ENCODE results near the gene UBE2H. TPM values are rescaled to one million over a fixed set of nuclear protein-coding genes. Genes with fewer than 3 reads are reported as not detected.
"Not testable (repeated sequence)": the region's sequence is repeated elsewhere in the genome, so short reads cannot be mapped to it uniquely, and the experiment has no call there.

UBE2H gene
- total and polyA plus RNA-seq, 2 donors (not counting 1 experiment from before 2014, with no cell fraction given) = 23.3 to 54.1 TPM

- TF ChIP-seq CTCF (IDR thresholded peaks at IDR 0.05) = no peak
- no peak for TF ChIP-seq EZH2 (IDR thresholded peaks at IDR 0.05; ENCODE audit: borderline replicate concordance, insufficient read depth, low read depth, low read length, poor library complexity, severe bottlenecking)
- Histone ChIP-seq H3K4me2 (replicated peaks; ENCODE audit: low read depth, low read length, poor library complexity, severe bottlenecking) (no peak overlapping the region), H2AFZ (ENCODE audit: insufficient read depth, low read depth, low read length, poor library complexity, severe bottlenecking) (no peak overlapping the region), H4K20me1 (ENCODE audit: control insufficient read depth, insufficient read depth, low read length, poor library complexity, severe bottlenecking) (peaks cover 79% of the 10 kb centered on the region), H3K79me2 (ENCODE audit: control insufficient read depth, insufficient read depth, low read length) (peaks cover 70% of the 10 kb centered on the region), H3K27me3 (replicated peaks in 1 of 4; ENCODE audit: control extremely low read depth in 1 of 4, control insufficient read depth in 3 of 4, insufficient read depth in 4 of 4, low read length in 3 of 4) (no peaks in the 10 kb centered on the region), H3K9me3 (ENCODE audit: control extremely low read depth in 1 of 3, control insufficient read depth in 2 of 3, insufficient read depth in 1 of 3, low read length in 2 of 3) (no peaks in the 10 kb centered on the region), H3K9ac (ENCODE audit: low read length) (no peak overlapping the region), H3K27ac (ENCODE audit: low read length in 2 of 2) (no peak overlapping the region), H3K4me3 (ENCODE audit: control extremely low read depth in 1 of 5, extremely low read depth in 1 of 5, insufficient read depth in 1 of 5, low read depth in 2 of 5, low read length in 4 of 5) (no peak overlapping the region), H3K36me3 (replicated peaks in 1 of 2; ENCODE audit: control extremely low read depth in 1 of 2, control insufficient read depth in 1 of 2, extremely low read depth in 1 of 2, insufficient read depth in 2 of 2, low read length in 1 of 2) (peaks cover 0 to 2% of the 10 kb centered on the region in 2 experiments), H3K4me1 (ENCODE audit: control insufficient read depth in 2 of 2, insufficient read depth in 2 of 2, low read length in 2 of 2) (peaks cover 33 to 38% of the 10 kb centered on the region in 2 donors)
- ChIA-PET POLR2A (no interaction called here), CTCF (no interaction called here)
- H3K9me3 Mint-ChIP-seq (ENCODE audit: insufficient read depth) = peaks cover 2% of the 10 kb centered on the region
- H3K4me3 Mint-ChIP-seq = no peak overlapping the region
- no CpG with 5 or more reads among the region's 3 CpGs for WGBS (ENCODE audit: insufficient coverage)
- H3K27me3 Mint-ChIP-seq = no peaks in the 10 kb centered on the region
- DNase-seq (no peak), ATAC-seq (ENCODE audit: low read depth) (no peak)
- intact Hi-C loops (cut with micrococcal nuclease) = no loop called here
- H3K4me1 Mint-ChIP-seq = peaks cover 63% of the 10 kb centered on the region
- H3K27ac Mint-ChIP-seq = no peak overlapping the region
Observed at GRCh38 chr7:129864042-129864441, 88.7 kb downstream of the UBE2H start.

- ATAC-seq (ENCODE audit: low read depth) (no peak), DNase-seq (peak; percentile 23)
- ChIA-PET POLR2A (no interaction called here), CTCF (interaction anchor here (1.6 kb wide), 1 partner anchor 11 kb away, joined by 4 read pairs; no protein-coding TSS in a partner anchor)
- no peaks in the 10 kb centered on the region for H3K27me3 Mint-ChIP-seq
- H3K4me1 Mint-ChIP-seq = peaks cover 68% of the 10 kb centered on the region
- 33% methylated on average over 2 of the region's 3 CpGs for WGBS (ENCODE audit: insufficient coverage)
- Histone ChIP-seq H3K4me3 (ENCODE audit: control extremely low read depth in 1 of 5, extremely low read depth in 1 of 5, insufficient read depth in 1 of 5, low read depth in 2 of 5, low read length in 4 of 5) (no peak overlapping the region), H3K4me1 (ENCODE audit: control insufficient read depth in 2 of 2, insufficient read depth in 2 of 2, low read length in 2 of 2) (peaks cover 34 to 46% of the 10 kb centered on the region in 2 donors), H3K4me2 (replicated peaks; ENCODE audit: low read depth, low read length, poor library complexity, severe bottlenecking) (peak overlapping the region; percentile 4), H3K9me3 (ENCODE audit: control extremely low read depth in 1 of 3, control insufficient read depth in 2 of 3, insufficient read depth in 1 of 3, low read length in 2 of 3) (no peaks in the 10 kb centered on the region), H3K79me2 (ENCODE audit: control insufficient read depth, insufficient read depth, low read length) (peaks cover 77% of the 10 kb centered on the region), H3K27me3 (replicated peaks in 1 of 4; ENCODE audit: control extremely low read depth in 1 of 4, control insufficient read depth in 3 of 4, insufficient read depth in 4 of 4, low read length in 3 of 4) (no peaks in the 10 kb centered on the region), H2AFZ (ENCODE audit: insufficient read depth, low read depth, low read length, poor library complexity, severe bottlenecking) (no peak overlapping the region), H3K9ac (ENCODE audit: low read length) (no peak overlapping the region), H3K36me3 (replicated peaks in 1 of 2; ENCODE audit: control extremely low read depth in 1 of 2, control insufficient read depth in 1 of 2, extremely low read depth in 1 of 2, insufficient read depth in 2 of 2, low read length in 1 of 2) (peaks cover 0 to 3% of the 10 kb centered on the region in 2 experiments), H4K20me1 (ENCODE audit: control insufficient read depth, insufficient read depth, low read length, poor library complexity, severe bottlenecking) (peaks cover 69% of the 10 kb centered on the region), H3K27ac (ENCODE audit: low read length in 2 of 2) (no peak overlapping the region)
- no peak overlapping the region for H3K4me3 Mint-ChIP-seq
- no peak for TF ChIP-seq CTCF (IDR thresholded peaks at IDR 0.05)
- no peak for TF ChIP-seq EZH2 (IDR thresholded peaks at IDR 0.05; ENCODE audit: borderline replicate concordance, insufficient read depth, low read depth, low read length, poor library complexity, severe bottlenecking)
- intact Hi-C loops (cut with micrococcal nuclease) = no loop called here
- H3K27ac Mint-ChIP-seq = peak overlapping the region; percentile 4
- peaks cover 1% of the 10 kb centered on the region for H3K9me3 Mint-ChIP-seq (ENCODE audit: insufficient read depth)
Observed at GRCh38 chr7:129862682-129863081, 90.1 kb downstream of the UBE2H start.

- H3K4me1 Mint-ChIP-seq = peaks cover 70% of the 10 kb centered on the region
- H2AFZ ChIP-seq (ENCODE audit: insufficient read depth, low read depth, low read length, poor library complexity, severe bottlenecking); ATAC-seq (ENCODE audit: low read depth); H3K4me3 Mint-ChIP-seq; H3K27me3 Mint-ChIP-seq; POLR2A ChIA-PET; DNase-seq; H3K27ac ChIP-seq (ENCODE audit: low read length in 2 of 2); H3K27me3 ChIP-seq (replicated peaks in 1 of 4; ENCODE audit: control extremely low read depth in 1 of 4, control insufficient read depth in 3 of 4, insufficient read depth in 4 of 4, low read length in 3 of 4); H3K9ac ChIP-seq (ENCODE audit: low read length); intact Hi-C loops (cut with micrococcal nuclease); H3K9me3 Mint-ChIP-seq (ENCODE audit: insufficient read depth); H3K9me3 ChIP-seq (ENCODE audit: control extremely low read depth in 1 of 3, control insufficient read depth in 2 of 3, insufficient read depth in 1 of 3, low read length in 2 of 3); H3K27ac Mint-ChIP-seq; H3K4me3 ChIP-seq (ENCODE audit: control extremely low read depth in 1 of 5, extremely low read depth in 1 of 5, insufficient read depth in 1 of 5, low read depth in 2 of 5, low read length in 4 of 5): not testable (repeated sequence)
- Histone ChIP-seq H4K20me1 (ENCODE audit: control insufficient read depth, insufficient read depth, low read length, poor library complexity, severe bottlenecking) (peaks cover 67% of the 10 kb centered on the region), H3K79me2 (ENCODE audit: control insufficient read depth, insufficient read depth, low read length) (peaks cover 79% of the 10 kb centered on the region), H3K4me2 (replicated peaks; ENCODE audit: low read depth, low read length, poor library complexity, severe bottlenecking) (peak overlapping the region; percentile 16), H3K4me1 (ENCODE audit: control insufficient read depth in 2 of 2, insufficient read depth in 2 of 2, low read length in 2 of 2) (peaks cover 34 to 46% of the 10 kb centered on the region in 2 donors), H3K36me3 (replicated peaks in 1 of 2; ENCODE audit: control extremely low read depth in 1 of 2, control insufficient read depth in 1 of 2, extremely low read depth in 1 of 2, insufficient read depth in 2 of 2, low read length in 1 of 2) (peaks cover 3 to 14% of the 10 kb centered on the region in 2 experiments)
- CTCF ChIA-PET = interaction anchor here (0.6 kb wide), 1 partner anchor 71 kb away, joined by 5 read pairs; no protein-coding TSS in a partner anchor
- WGBS (ENCODE audit: insufficient coverage) = 0% methylated on average over 1 of the region's 6 CpGs
Observed at GRCh38 chr7:129860784-129861183, 92.0 kb downstream of the UBE2H start.
